Gastroesophageal sphincter (tissue), 3 donors: ENCODE data around the gene ARPC5L.

Experiments
- CTCF ChIP-seq, 4 experiments: fragments of 200-600 bp in 2 of 4; fragments of 450-650 bp in 2 of 4; sonication (generic) in 1 of 4; IDR thresholded peaks; one replicate each; pipeline ENCODE4 v1.5.1; 2017 to 2019; ENCODE audit warnings: antibody characterized with exemption in 4 of 4, mild to moderate bottlenecking in 2 of 4, moderate library complexity in 2 of 4
- POLR2A ChIP-seq, 2 donors: fragments of 450-650 bp; IDR thresholded peaks; one replicate each; pipeline ENCODE4 v1.6.1; 2017; ENCODE audit warnings: antibody characterized with exemption in 2 of 2, mild to moderate bottlenecking in 2 of 2, moderate library complexity in 1 of 2
- POLR2AphosphoS5 ChIP-seq: sonication (generic); formaldehyde crosslinking; IDR thresholded peaks from one replicate; pipeline ENCODE4 v1.6.1; 2017; ENCODE audit warnings: antibody characterized with exemption

- TF ChIP-seq POLR2AphosphoS5, result no peak
- TF ChIP-seq POLR2A (IDR thresholded peaks at IDR 0.05), result no peak
- TF ChIP-seq CTCF (IDR thresholded peaks at IDR 0.05), result no peak
Measured at GRCh38 chr9:124834591-124834990, 27.3 kb upstream of the ARPC5L start.
